KMS-11 (cell line): ENCODE data around the gene PTGDS.

Experiments used
- H2AFZ ChIP-seq: fragments of 200-600 bp; sonication (generic); 2 replicates; pipeline ENCODE4 v1.6.1; 2016; ENCODE audit warnings: antibody characterized with exemption, mixed run types, low read depth
- H3K27ac ChIP-seq: fragments of 200-600 bp; sonication (generic); 2 replicates; pipeline ENCODE4 v1.6.1; 2016; ENCODE audit warnings: mild to moderate bottlenecking, mixed run types
- H3K27me3 ChIP-seq: fragments of 200-600 bp; sonication (generic); 2 replicates; pipeline ENCODE4 v1.6.1; 2017; ENCODE audit warnings: mild to moderate bottlenecking, low read depth, mixed run types, moderate library complexity; ENCODE audit not compliant: insufficient read depth
- H3K36me3 ChIP-seq: fragments of 200-600 bp; sonication (generic); 2 replicates; pipeline ENCODE4 v1.6.1; 2017; ENCODE audit warnings: mild to moderate bottlenecking, mixed run types; ENCODE audit not compliant: insufficient read depth
- H3K4me1 ChIP-seq: fragments of 200-600 bp; sonication (generic); 2 replicates; pipeline ENCODE4 v1.6.1; 2016; ENCODE audit warnings: mild to moderate bottlenecking, low read depth, mixed run types; ENCODE audit not compliant: poor library complexity, severe bottlenecking
- H3K4me2 ChIP-seq: fragments of 200-600 bp; sonication (generic); 2 replicates; pipeline ENCODE4 v1.7.0; 2016; ENCODE audit warnings: mild to moderate bottlenecking, mixed run types
- H3K4me3 ChIP-seq: fragments of 200-600 bp; sonication (generic); IDR thresholded peaks from 2 replicates; pipeline ENCODE4 v1.6.1; 2017; ENCODE audit warnings: low read depth, low read length, mixed read lengths; ENCODE audit not compliant: insufficient read depth
- H3K79me2 ChIP-seq: fragments of 200-600 bp; sonication (generic); 2 replicates; pipeline ENCODE4 v1.6.1; 2016; ENCODE audit warnings: low read depth, mixed run types; ENCODE audit not compliant: insufficient read depth
- H3K9ac ChIP-seq: fragments of 200-600 bp; sonication (generic); 2 replicates; pipeline ENCODE4 v1.6.1; 2016; ENCODE audit warnings: mild to moderate bottlenecking, mixed run types
- H4K20me1 ChIP-seq: fragments of 200-600 bp; sonication (generic); 2 replicates; pipeline ENCODE4 v1.6.1; 2016; ENCODE audit warnings: mild to moderate bottlenecking, mixed run types; ENCODE audit not compliant: insufficient read depth
- CTCF ChIP-seq: fragments of 200-600 bp; sonication (generic); conservative IDR thresholded peaks from 2 replicates; pipeline ENCODE4 v1.6.1; 2017; ENCODE audit warnings: low read depth, mild to moderate bottlenecking, antibody characterized with exemption, low read length, moderate library complexity, mixed read lengths

PTGDS gene

GRCh38 chr9:136944519-136945332 is 32.6 kb upstream of the PTGDS start, which contains the start of the genes C8G and FBXW5:
TSS of gene C8G (plus strand) at chr9:136945243. CDS start at chr9:136945321, 78 bp downstream.
TSS of gene FBXW5 (minus strand) at chr9:136944738. CDS start at chr9:136944083, 655 bp downstream.
- peaks cover 17% of the 10 kb centered on the region for H3K4me1 ChIP-seq
- H3K4me2 ChIP-seq, result peak within 1 kb of the TSS; percentile 60
- H3K36me3 ChIP-seq, result peaks cover 3% of the 10 kb centered on the region; the same call in 1 of the 2 replicates
- H3K9ac ChIP-seq, result peak within 1 kb of the TSS; percentile 64; the same call in 1 of the 2 replicates
- H3K27ac ChIP-seq, result peak within 1 kb of the TSS; percentile 60
- peaks cover 18% of the 10 kb centered on the region; the same call in 1 of the 2 replicates for H3K79me2 ChIP-seq
- H3K4me3 ChIP-seq, result peak within 1 kb of the TSS; percentile 22
- H4K20me1 ChIP-seq, result no peaks in the 10 kb centered on the region
- H3K27me3 ChIP-seq, result no peaks in the 10 kb centered on the region
- no peak within 1 kb of the TSS; the same call in 1 of the 2 replicates for H2AFZ ChIP-seq
- TF ChIP-seq CTCF, result peak; percentile 81

- H3K4me2 ChIP-seq, result no peak overlapping the region
- no peaks in the 10 kb centered on the region for H3K27me3 ChIP-seq
- TF ChIP-seq CTCF, result no peak
- H4K20me1 ChIP-seq, result no peaks in the 10 kb centered on the region
- no peak overlapping the region for H3K27ac ChIP-seq
- no peak overlapping the region for H3K4me3 ChIP-seq
- H3K79me2 ChIP-seq, result peaks cover 18% of the 10 kb centered on the region; the same call in 1 of the 2 replicates
- peaks cover 20% of the 10 kb centered on the region for H3K4me1 ChIP-seq
- H3K36me3 ChIP-seq, result peaks cover 3% of the 10 kb centered on the region; the same call in 1 of the 2 replicates
- H2AFZ ChIP-seq, result no peak overlapping the region
- no peak overlapping the region for H3K9ac ChIP-seq
Observed at GRCh38 chr9:136945333-136946227, 31.7 kb upstream of the PTGDS start.

- no peaks in the 10 kb centered on the region for H3K36me3 ChIP-seq
- H3K79me2 ChIP-seq, result peaks cover 18% of the 10 kb centered on the region; the same call in 1 of the 2 replicates
- no peaks in the 10 kb centered on the region for H3K27me3 ChIP-seq
- peaks cover 21% of the 10 kb centered on the region for H3K4me1 ChIP-seq
- no peak overlapping the region for H3K4me2 ChIP-seq
- no peak overlapping the region for H3K27ac ChIP-seq
- no peak overlapping the region for H3K4me3 ChIP-seq
- no peak overlapping the region for H2AFZ ChIP-seq
- no peaks in the 10 kb centered on the region for H4K20me1 ChIP-seq
- no peak overlapping the region for H3K9ac ChIP-seq
- TF ChIP-seq CTCF, result no peak
Observed at GRCh38 chr9:136946228-136947027, 30.9 kb upstream of the PTGDS start.
